HG02973 (cell line): ENCODE results near the gene CCNA1.

Experiments
- ATAC-seq: cut with Tn5 transposase; IDR thresholded peaks from one replicate; pipeline ENCODE4 v1.9.1; 2021; ENCODE audit warnings: moderate library complexity; ENCODE audit not compliant: unreplicated experiment

Gene CCNA1

DNA sequence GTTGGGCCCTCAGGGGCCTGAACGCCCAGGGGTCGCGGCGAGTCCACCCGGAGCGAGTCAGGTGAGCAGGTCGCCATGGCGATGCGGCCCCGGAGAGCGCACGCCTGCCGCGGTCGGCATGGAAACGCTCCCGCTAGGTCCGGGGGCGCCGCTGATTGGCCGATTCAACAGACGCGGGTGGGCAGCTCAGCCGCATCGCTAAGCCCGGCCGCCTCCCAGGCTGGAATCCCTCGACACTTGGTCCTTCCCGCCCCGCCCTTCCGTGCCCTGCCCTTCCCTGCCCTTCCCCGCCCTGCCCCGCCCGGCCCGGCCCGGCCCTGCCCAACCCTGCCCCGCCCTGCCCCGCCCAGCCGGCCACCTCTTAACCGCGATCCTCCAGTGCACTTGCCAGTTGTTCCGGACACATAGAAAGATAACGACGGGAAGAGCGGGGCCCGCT is at the start of gene CCNA1:
TSS of gene CCNA1 (plus strand) at position 390 of the 439 bp plus-strand sequence. CDS start 562 bp downstream, outside the sequence.
- no peak for ATAC-seq

- no peak for ATAC-seq
Measured at GRCh38 chr13:36385489-36385888, 46.8 kb upstream of the CCNA1 start.

- no peak for ATAC-seq
Measured at GRCh38 chr13:36395280-36395679, 37.0 kb upstream of the CCNA1 start.

DNA sequence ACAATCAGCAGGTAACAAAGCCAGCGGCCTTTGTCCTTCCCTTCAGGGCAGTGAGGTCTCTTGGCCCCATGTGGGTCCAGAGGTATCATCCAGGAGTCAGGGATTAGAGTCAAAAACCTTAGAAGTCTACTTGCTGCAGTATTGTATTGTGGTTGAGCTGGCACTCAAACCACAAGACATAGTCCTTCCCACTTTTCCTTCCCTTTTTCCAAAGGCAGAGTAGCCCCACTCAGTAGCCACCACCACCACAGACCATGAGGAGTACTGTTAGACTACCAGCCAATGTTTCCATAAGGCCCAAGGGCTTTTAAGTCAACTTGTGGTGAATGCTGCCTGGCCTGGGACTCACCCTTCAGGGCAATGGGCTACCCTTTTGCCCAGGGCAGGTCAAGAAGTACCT is 27.1 kb upstream of the CCNA1 start:
- no peak for ATAC-seq

DNA sequence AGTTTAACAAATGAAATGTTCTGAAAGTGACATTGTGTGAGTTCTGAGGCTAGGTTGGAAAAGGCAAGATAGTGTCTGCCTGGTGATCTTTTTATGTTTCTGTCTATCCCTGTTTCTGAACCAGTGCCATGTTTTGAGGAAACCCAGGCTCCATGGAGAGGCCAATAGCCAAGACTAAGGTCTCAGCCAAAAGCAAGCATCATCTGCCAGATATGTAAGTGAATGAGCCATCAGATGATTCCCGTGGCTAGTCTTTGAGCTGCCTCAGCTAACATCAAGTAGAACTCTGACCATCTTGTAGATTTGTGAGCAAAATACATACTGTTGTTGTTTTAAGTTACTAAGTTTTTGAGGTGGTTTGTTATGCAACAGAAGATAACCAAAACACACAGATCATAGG is 19.6 kb upstream of the CCNA1 start:
- no peak for ATAC-seq

- ATAC-seq, result no peak
Measured at GRCh38 chr13:36413161-36413560, 19.1 kb upstream of the CCNA1 start.

GRCh38 chr13:36414461-36414860 is 17.8 kb upstream of the CCNA1 start:
- no peak for ATAC-seq

DNA sequence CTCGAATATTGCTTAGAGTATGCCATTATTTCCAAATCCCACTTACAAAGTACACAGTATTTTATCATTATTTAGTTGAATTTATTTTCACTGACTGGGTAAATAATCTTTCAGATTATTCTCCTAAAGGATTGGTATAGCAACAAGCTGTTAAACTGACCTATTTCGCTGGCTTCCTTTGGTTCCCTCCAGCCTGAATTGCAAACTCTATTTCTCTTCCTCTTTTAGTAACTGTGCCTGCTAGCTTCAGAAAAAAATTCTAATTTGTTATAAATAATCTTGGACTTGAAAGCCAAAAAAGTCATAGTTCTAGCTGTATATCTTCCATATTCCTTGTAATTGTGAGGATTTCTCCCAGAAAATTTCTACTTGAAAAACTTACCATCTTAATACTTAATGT is 15.0 kb upstream of the CCNA1 start:
- no peak for ATAC-seq

DNA sequence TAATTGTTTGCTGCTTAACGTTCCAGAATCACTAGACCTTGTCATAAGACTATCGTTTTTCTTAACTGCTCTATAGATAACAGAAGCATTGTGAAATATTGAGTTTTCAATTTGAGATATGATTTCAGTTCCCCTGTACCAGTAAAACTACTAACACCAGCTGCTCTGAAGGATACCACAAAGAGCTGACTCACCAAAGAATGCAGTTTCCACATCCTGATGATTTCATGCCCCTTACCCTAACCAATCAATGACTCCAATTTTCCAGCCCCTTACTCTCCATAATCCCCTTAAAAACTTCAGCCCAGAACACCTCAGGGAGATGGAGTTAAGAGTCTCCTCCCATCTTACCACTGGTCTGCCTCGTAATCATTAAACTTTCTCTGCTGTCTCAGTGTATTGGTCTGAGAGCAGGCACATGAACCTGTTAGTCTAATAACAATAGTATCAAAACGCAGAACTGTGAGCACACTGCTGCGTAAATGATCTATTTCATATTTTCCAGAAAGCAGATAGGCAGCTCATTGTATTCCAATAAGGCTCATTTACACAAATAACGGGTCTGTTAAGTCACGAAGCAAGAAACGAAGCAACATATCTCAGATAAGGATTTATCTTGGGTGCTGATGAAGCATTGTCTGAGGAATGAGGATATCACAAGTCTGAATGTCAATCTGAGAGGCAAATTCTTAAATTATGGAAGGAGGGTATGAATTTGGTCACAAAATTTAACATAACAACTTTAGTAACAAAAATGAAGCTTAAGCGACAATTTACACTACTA is 14.1 kb upstream of the CCNA1 start:
- peak; percentile 85 for ATAC-seq

DNA sequence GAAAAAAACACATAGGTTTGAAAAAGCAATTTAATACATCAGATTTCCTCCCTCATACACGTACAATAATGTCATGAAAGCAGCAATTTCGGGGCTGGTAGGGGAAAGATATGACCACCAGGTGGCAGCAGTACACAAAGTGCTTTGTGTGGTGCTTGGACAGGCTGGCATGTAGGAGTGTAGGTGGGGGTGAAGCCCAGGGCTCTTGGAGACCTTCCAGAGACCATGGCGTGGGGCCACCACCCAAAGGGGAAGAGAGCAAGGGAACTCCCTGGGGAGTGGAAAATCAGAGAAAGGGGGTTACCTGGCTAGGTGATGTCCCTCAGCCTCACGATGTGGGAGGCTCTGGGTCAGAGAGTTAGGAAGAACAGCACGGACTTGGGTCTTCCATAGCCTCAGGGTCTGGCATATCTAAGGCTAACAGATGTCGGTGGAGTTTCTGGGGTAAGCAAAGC is 11.8 kb upstream of the CCNA1 start:
- ATAC-seq, result peak; percentile 61

- no peak for ATAC-seq
Measured at GRCh38 chr13:36421447-36421846, 10.8 kb upstream of the CCNA1 start.

DNA sequence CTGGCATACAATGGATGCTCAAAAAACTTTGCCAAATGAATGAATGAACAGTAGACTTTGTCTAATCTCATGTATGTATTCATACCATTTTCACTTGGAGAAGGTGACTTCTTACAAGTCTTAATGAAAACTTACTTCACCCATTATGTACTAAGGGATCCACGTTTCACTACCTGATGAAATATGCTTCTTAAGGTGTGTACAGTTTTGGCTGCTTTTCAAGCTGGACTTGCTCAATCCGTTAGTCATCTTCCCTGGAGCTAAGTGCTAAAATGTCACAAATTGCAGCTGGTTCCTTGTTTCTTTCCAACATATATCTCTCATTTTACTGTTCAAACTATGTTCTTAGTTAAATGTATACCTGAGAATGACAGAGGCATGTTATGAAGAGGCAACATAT is 4.2 kb upstream of the CCNA1 start:
- ATAC-seq, result no peak

DNA sequence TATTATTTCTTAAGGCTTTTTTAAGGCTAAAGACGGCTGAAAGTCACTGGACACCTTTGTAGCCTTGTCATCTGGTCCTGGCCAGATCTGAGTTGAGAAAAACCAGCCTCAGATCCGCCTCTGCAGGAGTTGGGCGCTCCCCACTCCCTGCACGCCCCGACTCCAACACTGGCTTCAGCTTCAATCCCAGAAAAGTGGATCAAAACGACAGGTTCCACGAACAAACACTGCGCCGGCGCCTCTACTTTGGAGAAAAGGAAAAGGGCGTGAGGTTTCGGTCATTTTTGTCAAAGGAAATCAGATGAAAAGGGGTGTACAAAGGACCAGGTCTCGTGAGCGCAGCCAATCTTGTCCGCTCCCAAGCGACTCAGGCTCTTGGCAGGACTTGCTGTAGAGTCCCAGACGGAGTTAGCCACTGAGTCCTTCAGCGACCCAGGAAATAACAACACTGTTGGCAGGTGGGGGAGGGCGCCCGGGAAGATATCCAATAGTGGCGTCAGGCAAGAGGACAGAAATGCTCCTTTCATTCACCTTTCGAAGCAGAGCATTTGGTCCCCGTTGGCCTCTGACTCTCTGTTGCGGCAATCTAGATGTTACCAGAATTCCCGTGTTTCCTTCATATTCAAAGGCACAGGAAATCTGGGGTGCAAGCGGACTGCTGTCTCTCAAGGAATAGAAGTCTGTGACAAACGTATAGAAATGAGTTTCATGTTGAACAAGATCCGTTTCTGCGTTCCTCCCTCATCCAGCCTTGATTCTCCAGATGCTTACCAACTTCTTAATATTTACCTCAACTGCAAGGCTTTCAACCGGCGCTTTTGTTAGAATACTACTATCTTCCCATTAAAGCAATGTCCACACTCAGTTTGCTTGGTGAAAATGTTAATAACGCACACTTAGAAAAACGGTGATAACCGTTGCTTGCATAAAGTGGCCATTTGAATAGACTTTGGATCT is 1.8 kb upstream of the CCNA1 start:
- ATAC-seq, result no peak

DNA sequence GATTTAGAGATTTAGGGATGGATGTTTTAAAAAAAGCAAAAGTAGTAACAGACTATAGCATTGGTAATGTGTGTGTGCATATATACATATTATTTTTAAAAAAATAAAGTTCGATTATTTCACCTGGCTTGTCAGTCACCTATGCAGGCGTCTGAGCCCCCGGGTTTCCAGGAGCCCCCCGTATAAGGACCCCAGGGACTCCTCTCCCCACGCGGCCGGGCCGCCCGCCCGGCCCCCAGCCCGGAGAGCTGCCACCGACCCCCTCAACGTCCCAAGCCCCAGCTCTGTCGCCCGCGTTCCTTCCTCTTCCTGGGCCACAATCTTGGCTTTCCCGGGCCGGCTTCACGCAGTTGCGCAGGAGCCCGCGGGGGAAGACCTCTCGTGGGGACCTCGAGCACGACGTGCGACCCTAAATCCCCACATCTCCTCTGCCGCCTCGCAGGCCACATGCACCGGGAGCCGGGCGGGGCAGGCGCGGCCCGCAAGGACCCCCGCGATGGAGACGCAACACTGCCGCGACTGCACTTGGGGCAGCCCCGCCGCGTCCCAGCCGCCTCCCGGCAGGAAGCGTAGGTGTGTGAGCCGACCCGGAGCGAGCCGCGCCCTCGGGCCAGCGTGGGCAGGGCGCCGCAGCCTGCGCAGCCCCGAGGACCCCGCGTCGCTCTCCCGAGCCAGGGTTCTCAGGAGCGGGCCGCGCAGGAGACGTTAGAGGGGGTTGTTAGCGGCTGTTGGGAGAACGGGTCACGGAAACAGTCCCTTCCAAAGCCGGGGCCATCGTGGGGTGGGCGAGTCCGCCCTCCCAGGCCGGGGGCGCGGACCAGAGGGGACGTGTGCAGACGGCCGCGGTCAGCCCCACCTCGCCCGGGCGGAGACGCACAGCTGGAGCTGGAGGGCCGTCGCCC is 840 bp upstream of the CCNA1 start:
- ATAC-seq, result no peak

GRCh38 chr13:36436811-36437210 is 4.5 kb downstream of the CCNA1 start:
- no peak for ATAC-seq

DNA sequence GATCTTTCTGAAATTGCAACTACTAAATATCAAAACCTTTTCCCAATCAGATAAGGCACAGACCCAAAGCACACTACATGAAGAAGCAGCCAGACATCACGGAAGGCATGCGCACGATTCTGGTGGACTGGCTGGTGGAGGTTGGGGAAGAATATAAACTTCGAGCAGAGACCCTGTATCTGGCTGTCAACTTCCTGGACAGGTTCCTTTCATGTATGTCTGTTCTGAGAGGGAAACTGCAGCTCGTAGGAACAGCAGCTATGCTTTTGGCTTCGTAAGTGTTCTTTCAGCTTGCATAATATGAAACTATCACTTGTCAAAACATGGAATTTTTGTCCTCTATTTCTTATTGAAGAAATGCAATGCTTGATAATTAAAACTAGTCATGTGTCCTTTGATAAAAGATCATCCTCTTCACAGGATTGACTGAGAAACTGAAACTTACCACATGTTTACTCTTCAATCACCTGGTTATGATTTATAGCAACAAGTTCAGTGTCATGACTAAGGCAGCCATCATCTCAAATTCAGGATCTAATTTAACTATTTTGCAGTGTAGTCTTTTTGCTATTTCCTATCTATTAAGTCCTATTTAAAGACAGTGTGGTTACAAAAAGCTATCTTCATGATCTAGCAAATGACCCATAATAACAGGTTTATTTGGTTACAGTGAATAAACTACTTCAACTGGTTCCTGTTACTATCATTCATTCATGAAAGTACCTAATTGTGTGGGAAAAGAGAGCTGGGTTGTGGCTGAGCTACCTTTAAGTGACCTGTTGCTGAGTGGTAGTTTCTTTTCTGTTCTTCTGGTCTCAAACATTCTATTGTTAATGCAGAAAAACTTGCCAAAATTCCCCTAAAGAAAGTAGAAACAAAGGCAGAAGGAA is 6.5 kb downstream of the CCNA1 start:
- ATAC-seq, result no peak

DNA sequence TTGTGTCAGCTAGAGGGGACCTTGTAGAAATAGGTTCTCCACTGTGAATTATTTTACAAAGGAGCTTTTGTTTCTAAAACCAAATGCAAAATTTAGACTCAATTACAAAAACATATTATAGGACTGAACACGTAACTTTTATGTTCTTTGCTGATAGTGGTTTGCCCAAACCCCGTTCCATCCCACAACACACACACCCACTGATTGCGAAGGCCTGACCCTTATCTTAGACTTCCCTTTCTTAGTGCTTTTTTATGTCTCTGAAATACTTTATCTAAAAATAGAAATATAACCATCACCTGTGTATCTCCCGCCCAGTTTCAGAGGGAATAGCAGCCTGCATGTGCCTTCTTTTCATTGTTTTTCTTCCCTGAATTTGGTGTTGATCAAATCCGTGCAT is 13.0 kb downstream of the CCNA1 start:
- no peak for ATAC-seq

DNA sequence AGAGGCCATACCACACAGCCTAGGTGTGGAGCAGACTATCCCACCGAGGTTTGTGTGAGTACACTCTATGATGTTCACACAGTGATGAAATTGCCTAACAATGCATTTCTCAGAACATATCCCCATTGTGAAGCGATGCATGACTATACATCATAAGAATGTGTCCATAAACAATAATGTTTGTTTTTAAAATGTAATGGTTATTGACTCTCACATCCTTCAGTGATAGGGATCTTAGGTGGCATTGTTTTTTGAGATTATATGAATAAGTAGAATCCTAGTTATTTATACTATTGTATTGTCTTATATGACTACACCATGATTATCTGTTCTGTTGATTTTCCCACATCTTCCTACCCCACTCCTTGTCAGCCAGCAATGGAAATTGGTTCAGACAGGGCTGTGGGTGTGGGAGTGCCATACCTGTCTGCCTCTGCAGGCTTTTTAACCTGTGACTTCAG is 13.6 kb downstream of the CCNA1 start:
- no peak for ATAC-seq

- no peak for ATAC-seq
Measured at GRCh38 chr13:36447501-36447900, 15.2 kb downstream of the CCNA1 start.

DNA sequence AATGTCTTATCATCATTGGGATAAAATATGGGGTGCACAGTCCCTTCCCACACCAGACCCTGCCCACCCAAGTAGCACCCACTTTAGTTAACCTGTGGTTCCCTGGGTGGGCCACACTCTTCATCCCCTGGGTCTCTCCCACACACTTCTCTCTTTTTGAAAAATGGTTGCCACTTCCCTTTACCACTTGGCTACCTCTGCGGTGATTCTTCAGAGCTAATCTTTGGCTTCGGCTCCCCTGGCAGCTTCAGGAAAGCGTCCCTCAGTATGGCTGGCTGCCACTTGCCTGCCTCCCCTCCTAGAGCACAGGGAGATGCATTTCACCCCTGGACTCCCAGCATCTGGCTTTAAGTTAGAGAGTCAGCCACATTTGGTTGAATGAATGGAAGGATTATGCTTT is 18.2 kb downstream of the CCNA1 start:
- ATAC-seq, result no peak
